RWPE2 (cell line): Measurements from ENCODE around the gene LCMT1.

Experiments used
- ATAC-seq: fragments of 200-7000 bp; cut with Tn5 transposase; 3 replicates; pipeline ENCODE4 v1.9.1; 2021; ENCODE audit warnings: low read depth
- DNase-seq: peaks from one replicate; pipeline ENCODE4 v3.0.0-alpha.2; 2020; ENCODE audit warnings: low spot score
- H3K27ac ChIP-seq: fragments of 450-650 bp; 2 replicates; pipeline ENCODE4 v1.5.1; 2017; ENCODE audit warnings: mild to moderate bottlenecking; ENCODE audit not compliant: poor library complexity, severe bottlenecking
- H3K27me3 ChIP-seq: fragments of 250-450 bp; sonication (Bioruptor Pico); 2 replicates; pipeline ENCODE4 v1.5.1; 2021; ENCODE audit warnings: mild to moderate bottlenecking, moderate library complexity; ENCODE audit not compliant: insufficient read depth, poor library complexity, severe bottlenecking
- H3K36me3 ChIP-seq: fragments of 250-450 bp; sonication (Bioruptor Pico); 2 replicates; pipeline ENCODE4 v1.5.1; 2020; ENCODE audit warnings: low read depth, mild to moderate bottlenecking, moderate library complexity
- H3K4me1 ChIP-seq: fragments of 250-450 bp; sonication (Bioruptor Pico); 2 replicates; pipeline ENCODE4 v1.5.1; 2021; ENCODE audit warnings: mild to moderate bottlenecking, moderate library complexity; ENCODE audit not compliant: insufficient read depth, poor library complexity, severe bottlenecking
- H3K4me3 ChIP-seq: fragments of 250-450 bp; sonication (Bioruptor Pico); 2 replicates; pipeline ENCODE4 v1.5.1; 2021; ENCODE audit warnings: mild to moderate bottlenecking, moderate library complexity; ENCODE audit not compliant: severe bottlenecking
- H3K9me3 ChIP-seq: fragments of 250-450 bp; sonication (Bioruptor Pico); 2 replicates; pipeline ENCODE4 v1.5.1; 2021; ENCODE audit warnings: mild to moderate bottlenecking, moderate library complexity; ENCODE audit not compliant: severe bottlenecking
- CTCF ChIP-seq: fragments of 450-650 bp; IDR thresholded peaks from one replicate; pipeline ENCODE4 v1.5.1; 2017; ENCODE audit warnings: mild to moderate bottlenecking, moderate library complexity; ENCODE audit not compliant: poor library complexity, severe bottlenecking

The LCMT1 gene

DNA sequence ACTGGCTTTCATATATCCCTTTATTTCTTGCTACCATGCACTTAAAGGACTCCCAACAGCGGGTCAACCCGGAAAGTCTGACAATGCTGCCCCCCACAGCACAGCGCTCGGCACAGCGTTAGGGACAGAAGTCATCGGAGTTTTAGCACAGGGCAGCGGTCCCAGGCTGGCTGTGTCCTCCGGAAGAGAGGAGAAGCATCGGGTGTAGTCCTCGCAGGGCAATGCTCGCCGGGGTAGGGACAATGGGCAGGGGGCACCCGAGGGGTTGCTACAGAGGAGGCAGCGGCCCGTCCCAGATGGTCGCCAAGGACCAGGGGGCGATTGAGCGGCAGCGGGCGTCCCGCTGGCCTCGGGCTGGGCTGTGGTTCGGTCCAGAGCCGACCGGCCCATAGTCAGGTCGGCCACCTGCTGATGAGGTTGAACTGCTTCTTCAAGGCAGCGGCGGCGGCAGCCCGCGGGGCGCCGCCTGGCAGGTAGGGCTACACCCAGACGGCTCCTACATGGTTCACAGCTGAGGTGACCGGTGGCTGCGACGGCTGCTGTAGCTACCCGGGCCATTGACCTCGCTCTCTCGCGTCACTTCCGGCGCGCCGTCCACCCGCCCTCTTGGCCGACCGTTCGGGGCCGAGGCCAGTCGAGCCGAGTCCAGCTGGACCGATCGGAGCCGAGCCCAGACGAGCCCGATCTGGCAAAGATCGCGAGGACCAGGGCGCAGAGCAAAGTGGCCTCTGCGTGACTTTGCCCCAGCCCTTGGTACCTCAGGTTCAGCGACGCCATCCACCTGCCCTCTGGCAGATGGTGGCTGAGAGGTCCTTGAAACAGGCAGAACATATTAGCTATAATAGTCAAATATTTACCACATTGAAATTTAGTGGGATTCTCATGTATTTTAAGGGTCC is 4.7 kb upstream of the LCMT1 start:
- Histone ChIP-seq H3K27ac (no peak overlapping the region), H3K9me3 (no peaks in the 10 kb centered on the region), H3K4me3 (peak overlapping the region; percentile 65), H3K4me1 (peaks cover 12% of the 10 kb centered on the region), H3K27me3 (no peaks in the 10 kb centered on the region), H3K36me3 (no peaks in the 10 kb centered on the region)
- DNase-seq (peak; percentile 86), ATAC-seq (peak; percentile 62)
- no peak for TF ChIP-seq CTCF

DNA sequence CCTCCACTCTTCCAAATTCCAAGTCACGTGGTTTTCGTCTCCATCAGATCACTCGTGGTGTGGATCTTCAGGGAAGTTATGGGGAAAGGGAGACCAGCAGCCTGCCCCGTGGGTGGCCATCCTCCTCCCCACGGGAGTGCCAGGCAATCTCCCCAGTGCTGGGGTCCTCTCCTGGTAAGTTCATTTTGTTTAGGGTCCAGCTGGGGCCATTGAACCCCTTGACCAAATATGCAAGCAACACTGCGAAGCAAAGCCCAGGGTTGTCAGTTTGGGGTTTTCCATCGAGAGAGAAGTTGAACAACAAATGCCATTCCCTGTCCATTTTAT is 4.1 kb upstream of the LCMT1 start:
- H3K27ac ChIP-seq: no peak overlapping the region

DNA sequence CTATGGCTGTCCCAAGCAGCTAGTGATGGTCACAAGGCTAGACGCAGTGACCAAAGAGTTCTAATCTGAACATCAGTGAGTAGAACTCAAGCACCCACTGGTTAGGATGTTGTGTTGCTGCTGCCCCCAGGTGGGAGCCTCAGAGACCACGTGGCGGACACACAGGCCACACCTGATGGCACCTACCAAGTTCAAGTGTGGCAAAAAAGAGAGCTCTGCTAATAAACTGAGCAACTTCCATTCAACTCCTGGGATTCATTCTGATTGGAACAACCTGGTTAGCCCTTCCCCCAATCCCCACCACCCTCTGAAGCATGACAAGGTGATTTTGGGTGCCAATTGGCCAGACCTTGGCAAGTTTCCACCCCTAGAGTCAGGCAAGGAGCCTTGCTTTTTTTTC is 3.5 kb upstream of the LCMT1 start:
- no peaks in the 10 kb centered on the region for H3K27me3 ChIP-seq
- peaks cover 15% of the 10 kb centered on the region for H3K4me1 ChIP-seq
- H3K36me3 ChIP-seq: no peaks in the 10 kb centered on the region
- no peak for TF ChIP-seq CTCF
- ATAC-seq (no peak), DNase-seq (no peak)
- H3K9me3 ChIP-seq: no peaks in the 10 kb centered on the region
- no peak overlapping the region for H3K27ac ChIP-seq
- H3K4me3 ChIP-seq: no peak overlapping the region

More for the DNA sequence above, 4.1 kb upstream of the LCMT1 start:
- peak overlapping the region; percentile 65 for H3K4me3 ChIP-seq
- ATAC-seq (no peak), DNase-seq (no peak)
- H3K27me3 ChIP-seq: no peaks in the 10 kb centered on the region
- TF ChIP-seq CTCF: no peak
- H3K4me1 ChIP-seq: peaks cover 13% of the 10 kb centered on the region
- H3K36me3 ChIP-seq: no peaks in the 10 kb centered on the region
- no peaks in the 10 kb centered on the region for H3K9me3 ChIP-seq

GRCh38 chr16:25109643-25110042 is 1.9 kb upstream of the LCMT1 start:
- Histone ChIP-seq H3K4me1 (peaks cover 15% of the 10 kb centered on the region), H3K36me3 (no peaks in the 10 kb centered on the region), H3K27ac (peak overlapping the region; percentile 28), H3K27me3 (no peaks in the 10 kb centered on the region), H3K4me3 (no peak overlapping the region), H3K9me3 (no peaks in the 10 kb centered on the region)
- no peak for TF ChIP-seq CTCF
- peak; percentile 37 for ATAC-seq
- DNase-seq: peak; percentile 74

- Histone ChIP-seq H3K4me3 (peak overlapping the region; percentile 55), H3K9me3 (no peaks in the 10 kb centered on the region), H3K36me3 (no peaks in the 10 kb centered on the region), H3K27ac (peak overlapping the region; percentile 28), H3K27me3 (no peaks in the 10 kb centered on the region), H3K4me1 (peaks cover 15% of the 10 kb centered on the region)
- DNase-seq (no peak), ATAC-seq (no peak)
- no peak for TF ChIP-seq CTCF
Measured at GRCh38 chr16:25110387-25110947, 1.1 kb upstream of the LCMT1 start.
